GM18499 (cell line): ENCODE results near the gene PSMB8.

Source experiments
- ATAC-seq: cut with Tn5 transposase; IDR thresholded peaks from one replicate; pipeline ENCODE4 v1.9.1; 2021; ENCODE audit warnings: moderate number of reproducible peaks; ENCODE audit not compliant: insufficient read depth, unreplicated experiment

PSMB8 gene

DNA sequence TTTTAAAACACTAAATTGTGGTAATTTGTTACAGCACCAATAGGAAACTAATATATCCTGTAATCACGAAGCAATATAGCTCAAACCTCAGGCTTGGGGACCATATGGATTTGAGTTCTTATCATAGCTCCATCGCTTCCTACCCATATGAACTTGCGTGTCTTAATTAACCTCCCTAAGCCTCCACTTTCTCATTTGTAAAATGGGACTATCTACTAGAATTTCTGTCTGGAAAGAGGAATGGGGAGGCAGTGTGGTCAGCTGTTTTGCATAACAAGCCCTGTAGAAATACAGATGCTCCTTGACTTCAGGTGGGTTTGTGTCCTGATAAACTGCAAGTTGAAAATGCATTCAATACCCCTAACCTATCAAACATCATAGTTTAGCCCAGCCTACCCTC lies 44.1 kb downstream of the PSMB8 start:
- no peak for ATAC-seq

DNA sequence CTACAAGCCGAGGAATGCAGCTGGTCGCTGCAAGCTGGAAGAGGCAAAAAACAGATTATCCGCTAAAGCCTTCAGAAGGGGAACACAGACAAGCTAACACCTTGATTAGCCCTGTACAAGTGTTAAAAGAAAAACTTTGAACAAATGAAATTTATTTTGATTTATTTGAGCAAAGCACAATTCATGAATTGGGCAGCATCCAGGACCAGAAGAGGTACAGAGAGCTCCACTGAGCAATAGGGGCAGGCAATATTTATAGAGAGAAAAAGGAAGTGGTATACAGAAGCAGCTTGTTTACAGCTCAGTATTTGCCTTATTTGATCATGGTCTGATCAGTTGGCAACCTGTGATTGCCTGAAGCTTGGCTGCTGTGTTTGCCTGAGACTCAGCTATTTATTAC lies 44.7 kb downstream of the PSMB8 start:
- no peak for ATAC-seq

DNA sequence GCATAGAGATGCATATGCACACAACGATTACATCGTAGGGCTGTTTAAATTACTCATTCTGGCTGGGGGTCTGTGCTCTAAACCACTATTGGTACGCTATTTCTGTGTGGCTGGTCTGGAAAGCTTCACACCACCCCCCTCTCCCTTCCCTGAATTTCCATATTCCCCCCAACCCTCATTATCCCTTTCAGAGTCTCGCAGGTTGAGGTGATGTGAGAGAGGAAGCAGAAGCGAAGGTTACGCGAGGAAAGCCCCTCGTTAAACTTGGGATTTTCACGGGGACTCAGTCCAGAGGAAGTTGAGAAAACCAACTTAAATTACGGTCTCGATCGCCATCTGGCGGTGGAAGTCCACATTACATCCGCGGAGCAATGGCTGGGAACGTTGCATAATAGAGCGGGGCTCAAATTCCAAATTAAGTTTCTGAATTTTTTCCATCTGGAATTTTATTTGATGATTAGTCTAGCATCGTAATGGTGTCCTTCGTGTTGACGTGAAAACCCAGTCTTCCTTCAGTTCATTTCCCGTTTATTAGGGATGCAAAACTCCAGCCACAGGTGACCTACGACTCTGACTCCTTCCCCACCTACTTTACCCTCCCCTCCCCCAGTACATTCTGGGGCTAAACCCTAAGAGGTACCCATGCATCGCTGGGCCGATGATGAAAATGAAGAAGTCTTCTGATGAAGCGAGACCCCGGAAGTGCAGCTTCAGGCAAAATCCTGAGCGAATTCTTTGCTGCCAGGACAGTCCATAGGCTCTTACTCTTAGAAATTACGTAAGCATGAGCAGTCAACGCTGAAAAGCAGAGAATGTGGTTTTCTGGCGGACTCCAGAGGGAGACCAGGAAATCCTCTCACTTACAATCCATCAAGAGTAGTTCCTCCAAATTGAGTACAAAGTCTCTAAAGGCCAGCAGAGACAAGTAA lies 46.7 kb downstream of the PSMB8 start:
- no peak for ATAC-seq

DNA sequence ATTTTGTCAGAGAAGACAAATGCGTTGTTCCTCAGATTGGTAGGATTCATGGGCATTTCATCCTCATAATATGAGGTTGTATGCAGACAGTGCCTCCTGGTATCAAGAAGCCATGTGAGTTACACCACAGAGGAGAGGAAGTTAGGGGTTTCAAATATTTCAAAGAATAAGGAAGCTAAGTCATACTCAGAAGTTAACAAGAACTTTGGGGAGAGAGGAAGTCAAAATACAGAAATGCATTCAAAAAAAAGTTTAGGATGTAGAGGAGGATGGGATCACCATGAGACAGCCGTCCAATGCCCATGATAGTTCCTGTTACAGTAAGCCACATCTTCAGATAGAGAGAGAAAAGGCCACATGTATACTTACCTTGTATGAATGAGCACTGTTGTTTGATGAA lies 49.3 kb downstream of the PSMB8 start:
- ATAC-seq: no peak

DNA sequence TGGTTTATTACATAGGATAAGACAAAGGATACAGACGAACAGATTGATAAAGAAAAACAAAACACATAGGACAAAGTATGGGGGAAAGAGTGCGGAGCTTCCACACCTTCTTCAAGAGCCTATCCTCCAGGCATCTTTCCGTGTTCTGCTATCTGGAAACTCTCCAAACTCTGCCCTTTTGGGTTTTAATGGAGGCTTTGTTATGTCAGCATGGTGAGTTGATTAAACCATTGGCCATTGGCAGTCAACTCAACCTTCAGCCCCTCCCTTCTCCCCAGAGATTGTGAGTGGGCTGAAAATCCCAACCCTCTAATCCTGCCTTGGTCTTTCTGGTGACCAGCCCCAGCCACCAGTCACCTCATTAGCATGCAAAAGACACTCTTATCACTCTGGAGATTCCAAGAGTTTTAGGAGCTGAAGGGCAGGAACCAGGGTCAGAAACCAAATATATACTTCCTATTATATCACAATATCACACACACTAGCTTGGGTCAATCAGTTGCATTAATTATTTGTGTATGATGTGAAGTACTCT lies 50.9 kb downstream of the PSMB8 start:
- ATAC-seq: no peak
